ENCODE results near the gene SLC39A1.

The SLC39A1 gene

DNA sequence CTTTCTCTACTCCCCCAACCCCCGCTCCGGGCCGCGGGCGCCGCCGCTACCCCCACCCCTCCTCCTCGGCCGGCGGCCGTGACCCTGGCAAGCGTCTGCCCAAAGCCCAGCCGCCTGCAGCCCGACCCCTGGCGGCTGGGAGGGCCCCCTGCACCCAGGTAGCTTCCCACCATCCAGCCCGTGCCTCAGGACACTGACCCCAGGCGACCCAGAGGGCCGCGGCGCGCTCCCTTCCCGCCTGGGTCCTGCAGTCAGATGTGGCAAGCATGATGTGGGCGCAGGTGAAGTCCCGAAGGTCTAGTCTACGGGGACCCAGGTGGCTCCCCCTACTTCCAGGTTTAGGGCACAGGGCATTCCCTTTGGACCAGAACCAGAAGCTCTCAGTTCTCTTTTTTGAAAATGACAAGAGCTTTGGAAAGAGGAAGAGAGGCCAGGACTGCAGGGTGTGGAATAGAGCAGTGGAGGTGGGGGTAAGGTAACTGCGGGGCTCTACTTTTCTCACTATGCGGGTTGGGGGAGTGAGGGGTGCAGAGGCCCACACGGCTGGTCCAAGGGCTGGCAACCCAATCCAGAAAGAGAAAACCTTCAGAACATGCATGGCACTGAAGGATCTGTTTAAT is 16.6 kb downstream of the SLC39A1 start, which contains the start of gene DENND4B:
Gene DENND4B (minus strand): TSS at position 97 of the 620 bp plus-strand sequence. CDS start 2,344 bp downstream, outside the sequence.
- no peak for DNase-seq (ENCODE audit: low read depth, low spot score)

DNA sequence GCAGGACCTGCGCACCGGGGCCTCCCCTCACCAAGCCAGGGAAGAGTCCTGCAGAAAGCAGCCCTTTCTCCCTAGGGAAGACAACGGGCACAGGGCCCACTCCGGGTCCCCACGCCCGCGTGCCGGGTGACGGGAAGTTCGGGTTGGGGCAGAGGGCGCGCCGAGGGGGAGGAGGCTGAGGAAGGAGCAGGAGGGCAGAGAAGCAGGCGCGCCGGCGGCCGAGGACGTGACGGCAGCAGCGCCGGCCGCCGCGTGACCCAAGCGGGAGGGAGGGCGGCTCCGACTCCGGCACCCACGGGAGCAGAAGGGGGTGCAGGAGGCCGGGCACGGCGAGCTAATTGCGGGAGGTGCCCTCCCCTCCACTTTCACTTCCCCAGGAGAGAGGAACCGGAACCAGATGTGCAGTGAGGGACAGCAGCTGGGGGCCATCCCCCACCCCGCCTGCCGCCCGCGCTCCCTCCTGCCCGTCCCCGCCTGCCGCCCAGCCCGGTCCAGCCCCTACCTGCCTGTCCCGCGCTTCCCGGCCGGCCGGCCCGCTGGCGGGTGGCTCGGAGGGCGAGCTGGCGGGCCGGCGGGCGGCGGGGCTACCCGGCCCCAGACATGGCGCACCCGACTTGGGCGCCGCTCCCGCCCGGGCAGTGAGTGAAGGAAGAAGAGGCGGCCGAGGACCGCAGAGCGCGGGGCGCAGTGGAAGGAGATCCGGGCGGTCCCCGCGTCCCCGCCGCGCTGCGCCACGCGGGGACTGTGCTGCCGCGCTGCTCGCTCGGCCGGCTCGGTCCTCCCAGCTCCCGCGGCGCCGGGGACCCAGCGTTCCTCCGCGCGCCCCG is 17.3 kb downstream of the SLC39A1 start:
- DNase-seq (ENCODE audit: low read depth, low spot score): no peak

DNA sequence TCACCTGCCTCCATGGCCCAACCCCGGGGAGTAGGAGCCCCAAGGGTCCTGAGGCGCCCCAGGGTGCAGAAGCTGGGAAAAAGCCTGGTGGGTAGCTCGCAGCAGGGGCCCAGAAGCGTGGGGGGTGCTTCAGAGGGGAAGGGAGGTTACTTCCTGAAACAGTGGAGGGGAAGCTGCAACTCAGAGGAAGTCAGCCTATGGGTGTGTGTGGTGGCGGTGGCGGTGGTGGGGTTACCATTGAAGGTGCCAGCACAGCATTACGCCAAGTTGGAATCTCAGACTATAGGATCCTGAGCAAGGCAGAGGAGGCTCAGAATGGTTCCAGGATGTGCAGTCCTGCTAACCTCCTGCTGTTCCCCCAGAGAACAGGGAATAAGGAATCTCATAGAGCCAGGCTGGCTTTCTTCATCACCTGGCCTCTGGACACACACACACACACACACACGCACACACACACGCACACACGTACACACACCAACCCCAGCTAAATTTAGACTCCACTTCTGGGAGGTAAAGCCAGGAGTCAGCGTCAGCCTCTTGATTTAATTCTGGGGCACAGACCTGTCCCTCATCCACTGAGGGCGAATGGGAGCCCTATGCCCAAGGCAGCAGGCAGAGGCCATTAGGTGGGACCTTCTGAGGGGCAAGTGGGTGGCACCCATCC is 18.1 kb downstream of the SLC39A1 start:
- no peak for DNase-seq (ENCODE audit: low read depth, low spot score)

DNA sequence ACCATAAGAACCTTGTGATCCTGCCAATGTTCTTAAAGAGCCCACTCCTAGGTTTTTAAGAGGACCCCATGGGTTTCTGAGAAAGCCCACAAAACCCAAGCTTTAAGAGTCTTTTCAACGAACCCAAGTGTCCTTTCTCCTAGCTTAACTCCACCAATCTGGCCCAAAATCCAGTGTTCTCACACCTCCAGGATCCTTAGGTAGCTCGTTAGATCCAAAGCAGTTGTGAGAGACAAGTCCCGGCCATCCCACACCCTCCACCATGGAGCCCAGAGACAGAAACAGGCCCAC is 18.6 kb downstream of the SLC39A1 start:
- no peak for DNase-seq (ENCODE audit: low read depth, low spot score)

DNA sequence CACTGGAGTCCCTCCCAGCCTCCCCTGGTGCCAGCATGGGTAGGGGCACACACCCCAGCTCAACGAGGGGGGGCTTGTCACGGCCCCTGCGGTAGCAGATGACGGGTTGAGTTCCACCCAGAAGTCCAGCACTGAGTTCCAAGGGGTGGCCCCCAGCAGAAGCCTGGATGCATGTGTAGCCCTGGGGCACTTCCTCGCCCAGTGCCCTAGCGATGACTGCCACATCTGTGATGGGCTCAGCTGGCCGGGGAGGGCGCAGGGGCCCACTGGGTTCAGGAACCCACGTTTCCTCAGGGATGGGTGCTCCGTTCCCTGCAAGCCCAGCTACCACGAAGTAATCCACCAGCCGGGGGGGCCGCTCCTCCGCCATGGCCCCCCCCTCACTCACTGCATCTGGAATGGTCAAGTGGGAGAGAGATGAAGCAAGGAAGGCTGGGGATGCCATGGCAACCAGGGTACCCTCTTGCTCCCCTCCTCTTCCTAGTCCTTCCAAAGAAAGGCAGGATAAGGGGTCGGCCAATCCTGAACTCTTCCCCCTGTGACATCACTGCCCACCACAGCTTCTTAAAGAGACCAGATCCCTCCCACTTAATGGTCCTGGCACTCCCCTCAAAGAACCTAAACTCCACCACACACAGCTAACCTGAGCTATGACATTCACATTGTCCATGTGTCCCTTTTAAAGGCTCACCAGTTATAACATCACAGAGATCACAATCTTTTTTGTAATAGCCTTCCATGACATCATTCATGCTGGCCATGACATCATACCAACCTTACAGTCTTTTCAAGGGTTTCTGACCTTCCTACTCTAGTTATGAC is 19.1 kb downstream of the SLC39A1 start:
- no peak for DNase-seq (ENCODE audit: low read depth, low spot score)

DNA sequence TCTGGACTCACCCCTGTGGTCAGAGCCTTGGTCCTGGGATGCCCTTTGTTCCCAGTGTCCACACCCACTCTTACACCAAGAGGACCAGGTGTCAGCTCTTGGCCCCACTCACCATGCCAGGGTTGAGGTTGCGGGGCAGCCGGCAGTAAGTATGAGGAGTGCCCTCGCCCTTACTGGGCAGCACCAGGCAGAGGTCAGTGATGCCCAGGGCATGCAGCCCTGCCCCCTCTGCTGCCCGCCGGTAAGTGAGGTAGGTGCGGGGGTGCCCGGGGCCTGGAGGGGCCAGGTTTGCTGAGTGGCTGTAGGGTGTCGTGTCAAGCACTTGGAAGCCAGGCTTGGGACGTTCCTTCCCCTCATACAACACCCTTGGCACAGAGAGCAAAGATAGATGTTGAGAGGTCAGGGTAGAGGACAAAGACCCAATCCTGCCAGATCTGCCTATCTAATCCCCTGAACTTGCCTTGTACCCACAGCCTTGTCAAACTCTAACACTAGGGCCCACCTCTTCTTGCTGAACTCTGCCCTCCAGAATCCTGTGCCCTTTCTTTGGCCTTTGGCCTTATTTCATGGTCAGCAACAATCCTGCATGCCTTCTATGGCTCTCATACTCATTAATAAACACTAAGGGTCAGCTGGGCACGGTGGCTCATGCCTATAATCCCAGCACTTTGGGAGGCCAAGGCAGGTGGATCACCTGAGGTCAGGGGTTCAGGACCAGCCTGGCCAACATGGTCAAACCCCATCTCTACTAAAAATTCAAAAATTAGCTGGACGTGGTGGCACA is 20.4 kb downstream of the SLC39A1 start:
- DNase-seq (ENCODE audit: low read depth, low spot score): no peak

DNA sequence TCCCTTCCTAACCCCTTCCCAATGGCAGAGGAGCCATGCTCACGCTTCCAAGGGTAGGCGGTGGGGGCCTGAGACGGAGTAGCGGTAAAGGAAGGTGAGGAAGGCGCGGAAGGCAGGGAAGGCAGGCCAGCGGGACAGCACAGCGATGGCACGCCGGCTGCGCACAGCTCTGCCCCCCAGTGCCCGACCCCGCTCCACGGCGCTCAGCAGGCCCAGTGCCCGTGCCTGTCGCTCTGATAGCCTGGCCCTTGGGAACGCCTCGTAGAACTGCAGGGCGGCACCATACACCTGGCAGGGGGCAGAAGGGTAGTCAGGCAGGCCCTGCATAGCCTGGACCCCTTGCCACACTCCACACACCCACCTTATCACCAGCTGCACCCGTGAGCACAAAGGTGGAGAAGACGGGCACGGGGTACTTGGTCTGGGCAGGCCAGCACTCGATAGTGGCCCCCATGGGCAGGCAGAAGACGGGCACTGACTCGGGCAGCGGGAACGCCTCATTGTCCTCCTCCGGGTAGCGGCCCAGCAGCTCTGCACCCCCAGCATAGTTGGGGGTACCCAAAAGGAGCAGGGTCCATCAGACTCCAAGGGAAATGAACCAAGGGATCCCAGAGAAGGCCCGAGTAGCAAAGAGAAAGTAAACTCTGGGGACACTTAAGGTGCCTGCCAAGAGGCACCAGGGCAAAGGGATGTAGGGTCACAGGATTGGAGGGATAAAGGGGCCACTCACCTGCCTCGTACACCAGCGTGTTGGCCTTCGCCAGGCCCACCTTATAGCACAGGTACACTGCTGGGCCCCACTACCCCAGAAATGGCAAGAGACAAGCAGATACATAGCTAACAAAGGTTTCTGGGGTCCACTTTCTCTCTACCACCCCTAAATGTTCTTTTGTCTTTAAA is 21.3 kb downstream of the SLC39A1 start:
- DNase-seq (ENCODE audit: low read depth, low spot score): no peak

DNA sequence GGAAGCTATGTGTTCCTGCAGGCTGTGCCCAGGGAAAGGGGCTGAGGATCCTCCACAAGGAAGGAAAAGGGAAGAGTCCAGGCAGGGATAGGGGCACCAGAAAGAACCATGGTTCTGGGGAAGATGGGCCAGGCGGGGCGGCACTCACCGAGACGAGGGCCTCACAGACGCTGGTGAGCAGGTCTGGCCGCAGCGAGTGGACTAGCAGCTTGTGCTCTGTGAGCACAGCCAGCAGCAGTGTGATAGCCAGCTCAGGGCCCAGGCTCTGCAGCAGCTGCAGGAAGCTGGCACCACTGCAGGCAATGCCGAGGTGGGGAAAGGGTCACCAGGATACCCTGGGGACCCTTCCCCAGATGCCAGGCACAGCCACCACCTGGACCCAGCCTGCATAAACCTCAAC is 22.6 kb downstream of the SLC39A1 start:
- DNase-seq (ENCODE audit: low read depth, low spot score): no peak

DNA sequence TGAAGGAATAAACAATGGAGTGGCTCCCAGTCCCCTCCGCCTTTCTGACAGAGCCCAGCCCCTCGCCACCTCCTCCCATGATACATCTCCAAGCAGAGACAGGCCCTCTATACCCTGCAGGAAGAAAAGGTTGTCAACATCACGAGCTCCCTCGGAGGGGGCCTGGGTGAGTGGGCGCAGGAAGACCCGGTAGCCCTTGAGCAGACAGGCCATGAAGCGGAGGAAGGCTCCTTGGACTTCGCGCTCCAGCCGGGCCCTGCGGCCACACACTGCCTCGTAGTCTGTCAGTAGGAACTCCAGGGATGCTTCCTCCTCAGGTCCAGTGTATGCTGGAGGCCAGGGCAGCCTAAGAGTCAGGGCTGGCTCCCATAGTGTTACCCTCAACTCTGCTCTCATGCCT is 23.9 kb downstream of the SLC39A1 start:
- no peak for DNase-seq (ENCODE audit: low read depth, low spot score)

DNA sequence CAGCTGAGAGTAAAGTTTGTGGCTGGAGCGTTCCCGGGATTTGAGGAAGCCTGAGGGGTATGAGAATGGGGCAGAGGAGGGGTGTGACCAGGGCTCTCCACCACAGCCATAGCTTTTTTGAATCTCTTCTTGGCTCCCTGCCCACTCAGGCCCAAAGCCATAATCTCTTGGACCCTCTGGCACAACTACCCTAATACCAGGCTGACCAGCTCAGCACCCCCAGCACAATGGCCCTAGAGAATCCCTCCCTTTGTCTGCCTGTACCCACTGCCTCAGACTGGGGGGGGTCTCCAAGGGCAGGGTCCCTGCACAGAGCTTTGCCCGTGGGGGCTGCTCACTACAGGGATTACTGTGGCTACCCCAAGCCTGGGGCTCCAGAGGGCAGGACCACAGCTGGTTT is 24.3 kb downstream of the SLC39A1 start:
- no peak for DNase-seq (ENCODE audit: low read depth, low spot score)

DNA sequence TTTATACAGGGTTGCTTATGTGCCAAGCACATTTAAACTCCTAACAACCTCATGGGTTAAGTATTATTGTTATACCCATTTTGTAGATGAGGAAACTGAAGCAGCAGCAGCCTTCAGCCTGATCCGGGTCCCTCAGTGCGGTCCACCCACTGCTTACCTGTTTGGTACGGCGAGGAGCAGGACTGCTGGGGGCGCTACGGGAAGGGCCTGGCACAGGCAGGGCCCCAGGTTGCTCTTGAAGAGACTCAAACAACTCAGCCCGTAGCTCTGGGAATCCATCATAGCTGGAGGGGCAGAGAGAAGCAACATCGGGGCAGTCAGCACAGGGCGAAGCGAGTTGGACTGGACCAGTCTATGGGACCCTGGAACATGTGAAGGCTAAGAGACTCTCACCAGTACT is 26.0 kb downstream of the SLC39A1 start:
- no peak for DNase-seq (ENCODE audit: low read depth, low spot score)

DNA sequence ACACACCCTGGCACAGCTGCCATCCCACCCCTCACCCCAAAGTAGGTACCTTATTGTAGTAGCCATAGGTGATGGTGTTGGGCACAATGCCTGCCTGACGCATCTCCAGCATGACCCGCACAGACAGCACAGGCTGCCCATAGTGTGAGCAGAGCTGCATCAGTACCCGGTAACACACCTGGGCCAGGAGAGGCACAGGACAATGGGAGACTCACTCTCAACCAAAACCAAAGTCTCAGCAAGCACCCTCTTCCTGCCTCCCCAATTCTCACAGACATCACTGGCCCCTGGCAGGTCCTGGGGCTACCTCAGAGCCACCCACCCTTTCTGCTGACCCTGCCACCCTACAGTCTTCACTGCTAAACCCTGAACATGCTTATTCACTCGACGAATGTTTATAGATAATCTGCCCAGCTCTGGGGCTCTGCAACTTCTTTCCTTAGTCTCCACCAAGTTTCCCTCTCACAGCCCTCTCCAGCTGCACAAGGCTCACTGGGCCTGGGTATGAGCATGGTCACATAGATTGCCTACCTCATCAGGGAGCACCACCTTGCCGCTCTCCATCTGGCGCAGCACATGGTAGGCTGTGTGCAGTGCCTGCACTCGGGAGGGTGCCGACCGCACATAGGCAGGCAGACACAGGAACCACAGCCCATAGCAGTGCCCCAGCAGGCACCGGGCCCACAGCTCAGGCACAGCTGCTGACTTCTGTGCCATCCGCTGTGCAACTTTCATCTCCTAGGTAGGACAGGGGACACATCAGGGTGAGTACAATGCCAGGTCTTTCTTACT is 27.1 kb downstream of the SLC39A1 start:
- no peak for DNase-seq (ENCODE audit: low read depth, low spot score)

DNA sequence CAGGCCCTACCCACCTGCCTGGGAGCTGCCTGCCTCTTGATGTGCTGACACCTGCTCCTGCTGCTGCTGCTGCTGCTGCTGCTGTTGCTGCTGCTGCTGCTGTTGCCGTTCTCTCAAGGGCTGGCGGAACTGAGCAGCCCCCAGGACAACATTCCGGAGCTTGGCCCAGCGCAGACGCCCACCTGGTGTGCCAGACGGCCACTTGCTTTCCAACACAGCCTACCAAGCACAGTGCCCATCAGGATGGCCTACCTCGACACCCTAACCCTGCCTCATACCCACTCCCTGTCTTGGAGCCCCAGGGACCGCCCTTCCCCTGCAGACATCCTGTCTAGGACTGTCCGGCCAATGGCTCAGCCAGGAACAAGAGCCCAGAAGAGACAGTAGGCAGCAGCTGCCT is 28.6 kb downstream of the SLC39A1 start:
- no peak for DNase-seq (ENCODE audit: low read depth, low spot score)

DNA sequence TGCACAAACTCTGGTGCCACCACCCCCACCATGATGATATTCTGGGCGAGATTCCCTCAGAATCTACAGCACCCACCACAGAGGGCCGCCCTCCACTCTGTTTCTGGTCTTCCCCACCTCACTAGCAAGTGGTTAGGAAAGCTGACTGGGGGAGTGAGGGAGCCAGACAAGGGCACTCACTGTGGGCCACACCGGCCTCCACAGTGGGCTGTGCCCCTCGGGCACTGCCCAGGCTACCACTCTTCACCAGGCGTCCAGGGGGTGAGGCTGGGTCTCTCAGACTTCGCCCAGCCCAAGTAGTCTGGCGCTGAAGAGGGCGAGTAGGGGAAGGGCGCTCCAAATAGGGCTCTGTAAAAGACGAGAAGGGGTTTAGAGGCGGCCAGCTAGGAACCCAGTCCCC is 29.4 kb downstream of the SLC39A1 start:
- no peak for DNase-seq (ENCODE audit: low read depth, low spot score)

DNA sequence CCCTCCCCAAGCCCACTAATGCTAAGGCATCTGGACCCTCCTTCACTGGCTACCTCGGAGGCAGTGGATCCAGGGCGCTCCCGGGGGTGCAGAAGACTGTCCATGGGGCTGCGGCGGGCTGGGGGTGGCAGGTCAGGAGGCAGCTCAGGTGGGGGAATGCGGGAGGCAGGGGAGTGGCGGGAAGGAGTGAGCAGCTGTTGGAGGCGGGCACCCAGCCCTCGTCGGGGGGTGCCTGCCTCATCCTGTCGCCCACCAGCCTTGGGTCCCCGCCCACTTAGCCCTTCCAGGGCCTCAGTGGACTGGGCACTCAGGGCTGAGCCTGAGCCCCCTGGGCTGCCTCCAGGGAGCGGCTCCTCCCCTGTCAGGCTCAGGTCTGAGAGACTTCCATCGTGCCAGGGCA is 29.9 kb downstream of the SLC39A1 start:
- no peak for DNase-seq (ENCODE audit: low read depth, low spot score)

DNA sequence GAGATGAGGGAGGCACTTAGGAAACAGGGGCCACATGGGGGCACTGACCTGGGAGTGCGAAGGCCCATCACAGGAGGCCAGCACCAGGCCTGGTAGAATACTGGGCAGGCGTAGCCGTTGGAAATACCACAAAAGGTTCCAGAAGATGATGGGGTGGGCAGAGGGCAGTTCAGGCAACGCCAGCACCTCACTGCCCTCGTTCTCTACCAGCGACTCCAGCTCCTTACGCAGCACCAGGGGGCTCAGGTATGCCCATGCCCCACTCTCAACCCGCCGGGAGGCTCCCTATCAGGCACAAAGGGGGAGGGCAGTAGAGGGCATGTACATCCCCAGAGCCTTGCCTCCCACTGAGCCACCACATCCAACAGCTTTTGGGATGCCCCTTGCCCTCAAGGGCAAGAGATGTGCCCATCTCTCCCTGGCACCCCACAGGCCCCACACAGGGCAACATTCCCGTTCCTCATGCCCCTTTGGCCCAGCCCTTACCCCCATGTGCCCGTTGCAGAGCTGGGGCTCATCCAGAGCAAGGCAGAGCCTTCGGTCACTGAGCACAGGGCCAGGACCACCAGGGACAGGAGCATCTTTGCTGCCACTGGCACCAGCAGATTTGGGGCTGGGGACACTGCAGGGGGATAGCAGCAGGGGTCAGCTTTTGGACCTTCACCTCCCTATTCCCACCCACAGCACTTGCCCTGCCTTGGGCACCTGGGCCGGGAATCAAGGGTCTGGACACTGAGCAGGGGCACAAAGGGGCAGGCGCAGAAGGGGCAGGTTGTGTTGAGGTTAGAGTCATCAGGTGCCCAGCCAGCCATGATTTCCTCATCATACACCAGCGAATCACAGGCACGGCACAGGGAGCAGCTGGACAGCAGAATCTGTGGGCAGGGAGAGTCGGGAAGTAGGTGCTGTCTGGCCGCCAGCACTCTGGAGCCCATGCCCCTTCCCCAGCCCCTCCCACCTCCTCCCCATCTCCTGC is 30.9 kb downstream of the SLC39A1 start:
- no peak for DNase-seq (ENCODE audit: low read depth, low spot score)

DNA sequence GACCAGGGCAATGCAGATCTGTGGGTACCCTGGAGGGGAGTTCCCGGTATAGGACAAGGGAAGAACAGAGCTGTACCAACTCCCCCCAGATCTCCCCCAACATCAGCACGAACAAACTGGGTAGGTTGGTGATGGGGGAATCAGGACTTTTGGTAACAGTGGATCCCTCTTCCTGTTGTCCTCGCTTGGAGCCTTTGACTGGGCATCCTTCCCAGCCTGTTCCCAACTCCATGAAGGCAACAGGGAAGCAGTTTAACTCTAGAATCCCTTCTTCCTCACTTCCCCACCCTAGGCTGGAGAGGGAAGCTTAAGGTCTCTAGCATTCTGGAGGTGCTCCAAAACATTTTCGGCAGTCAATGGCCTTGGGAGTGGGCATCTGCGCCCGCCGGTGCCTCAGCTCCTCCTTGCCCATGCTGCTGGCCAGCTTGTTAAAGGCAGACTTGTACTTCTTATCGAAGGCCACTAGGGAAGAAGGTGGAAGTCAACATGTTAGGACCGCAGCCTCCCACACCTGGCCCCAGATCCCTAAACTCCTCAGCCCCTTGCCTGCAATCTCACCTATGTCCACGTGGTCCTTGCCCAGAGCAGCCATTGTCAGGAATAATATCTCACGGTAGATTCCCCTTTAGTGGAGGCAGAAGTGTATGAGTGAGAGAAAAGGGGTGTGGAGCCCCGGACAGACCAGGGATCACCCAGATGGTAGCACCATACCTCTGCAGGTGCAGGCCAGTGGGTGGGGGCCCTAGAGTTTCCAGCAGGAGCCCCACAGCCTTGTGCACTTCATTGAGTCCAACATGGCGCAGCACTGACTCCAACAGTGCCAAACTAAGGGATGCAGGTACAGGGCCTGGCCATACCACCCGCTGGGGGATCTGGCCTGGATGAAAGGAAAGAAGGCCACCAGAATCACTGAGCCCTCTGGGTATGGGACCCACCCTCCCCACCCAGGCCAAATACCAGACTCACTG is 33.1 kb downstream of the SLC39A1 start:
- DNase-seq (ENCODE audit: low read depth, low spot score): no peak
